ENCODE measurements around the gene ULK1.
A peak's percentile ranks its signal among the peaks of the same experiment; 100 is the strongest.
"Not testable (repeated sequence)": the region's sequence is repeated elsewhere in the genome, so short reads cannot be mapped to it uniquely, and the experiment has no call there.

ULK1 gene

DNA sequence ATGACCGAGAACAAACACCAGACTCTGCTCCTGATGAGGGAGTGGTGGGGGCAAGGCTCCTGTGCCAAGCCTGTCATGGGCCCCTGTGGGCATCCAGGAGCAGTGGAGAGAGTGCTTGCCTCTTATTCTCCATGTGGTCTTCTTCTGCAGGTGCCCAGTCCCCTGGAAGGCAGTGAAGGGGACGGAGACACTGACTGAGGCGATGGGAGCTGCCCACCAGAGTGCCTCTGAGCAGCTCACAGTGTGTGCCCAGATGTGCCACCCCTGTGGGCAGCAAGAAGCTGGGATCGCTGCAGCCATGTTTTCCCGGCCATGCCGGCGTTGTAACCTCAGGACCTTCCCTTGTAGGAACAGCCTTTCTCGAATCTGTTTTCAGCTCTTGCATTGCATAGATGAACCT is 49.0 kb downstream of the ULK1 start:
- H3K9me3 Mint-ChIP-seq, result no peaks in the 10 kb centered on the region
- H3K4me3 Mint-ChIP-seq, result no peak overlapping the region
- no peak overlapping the region for H3K27ac Mint-ChIP-seq
- H3K4me1 Mint-ChIP-seq, result peaks cover 12% of the 10 kb centered on the region
- DNase-seq (no peak), ATAC-seq (no peak)
- peaks cover 44% of the 10 kb centered on the region for H3K36me3 Mint-ChIP-seq (ENCODE audit: low read depth)
- H3K27me3 Mint-ChIP-seq, result no peaks in the 10 kb centered on the region

- H3K27ac Mint-ChIP-seq, result no peak overlapping the region
- ATAC-seq, result no peak
These were observed 49.5 kb downstream of the ULK1 start for GRCh38 chr12:131943876-131944275.

GRCh38 chr12:131944601-131945251 is 50.3 kb downstream of the ULK1 start:
- Mint-ChIP-seq H3K9me3 (no peaks in the 10 kb centered on the region), H3K27ac (no peak overlapping the region), H3K27me3 (no peaks in the 10 kb centered on the region), H3K4me1 (peaks cover 21% of the 10 kb centered on the region), H3K36me3 (ENCODE audit: low read depth) (peaks cover 35% of the 10 kb centered on the region), H3K4me3 (no peak overlapping the region)
- no peak for DNase-seq
- no peak for ATAC-seq

More at GRCh38 chr12:131943876-131944275, 49.5 kb downstream of the ULK1 start:
- Mint-ChIP-seq H3K4me1 (peaks cover 16% of the 10 kb centered on the region), H3K4me3 (no peak overlapping the region), H3K36me3 (ENCODE audit: low read depth) (peaks cover 42% of the 10 kb centered on the region), H3K9me3 (no peaks in the 10 kb centered on the region), H3K27me3 (no peaks in the 10 kb centered on the region)
- no peak for DNase-seq

GRCh38 chr12:131946757-131947156 is 52.3 kb downstream of the ULK1 start:
- H3K4me1 Mint-ChIP-seq, result peaks cover 29% of the 10 kb centered on the region
- H3K36me3 Mint-ChIP-seq (ENCODE audit: low read depth), result peaks cover 24% of the 10 kb centered on the region
- H3K27ac Mint-ChIP-seq, result no peak overlapping the region
- H3K27me3 Mint-ChIP-seq, result no peaks in the 10 kb centered on the region
- H3K4me3 Mint-ChIP-seq, result no peak overlapping the region
- H3K9me3 Mint-ChIP-seq, result no peaks in the 10 kb centered on the region
- DNase-seq, result no peak
- ATAC-seq, result no peak

DNA sequence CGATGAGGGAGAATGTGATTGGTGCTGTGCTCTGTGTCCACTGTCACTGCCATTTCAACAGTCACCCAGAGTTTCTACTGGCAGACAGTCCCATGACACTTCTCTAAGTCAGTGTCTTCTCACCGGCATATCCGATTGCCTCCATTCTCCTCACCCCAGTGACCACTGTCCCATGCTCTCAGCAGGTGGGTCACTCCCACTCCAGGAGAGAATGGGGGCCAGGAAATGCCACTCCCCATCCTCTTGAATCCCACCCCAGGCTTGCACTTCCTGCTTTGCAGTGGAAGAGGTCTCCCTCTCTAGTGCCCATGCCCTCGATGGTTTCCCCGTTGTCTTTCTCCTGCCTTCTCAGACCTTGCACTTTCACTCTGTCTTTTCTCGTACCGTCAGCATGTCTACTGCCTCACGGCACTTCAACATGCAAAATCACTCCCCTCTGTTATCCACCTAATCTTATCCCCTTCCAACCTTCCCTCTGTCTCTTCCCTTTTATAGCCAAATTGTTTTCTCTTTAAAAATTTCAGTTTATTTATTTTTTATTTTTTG is 53.1 kb downstream of the ULK1 start:
- Mint-ChIP-seq H3K4me1 (peaks cover 32% of the 10 kb centered on the region), H3K27ac (peak overlapping the region; percentile 77), H3K9me3 (no peaks in the 10 kb centered on the region), H3K36me3 (ENCODE audit: low read depth) (peaks cover 21% of the 10 kb centered on the region), H3K4me3 (no peak overlapping the region), H3K27me3 (no peaks in the 10 kb centered on the region)
- ATAC-seq (no peak), DNase-seq (no peak)

GRCh38 chr12:131948166-131948712 is 53.8 kb downstream of the ULK1 start:
- no peak for DNase-seq
- no peak overlapping the region for H3K4me3 Mint-ChIP-seq

DNA sequence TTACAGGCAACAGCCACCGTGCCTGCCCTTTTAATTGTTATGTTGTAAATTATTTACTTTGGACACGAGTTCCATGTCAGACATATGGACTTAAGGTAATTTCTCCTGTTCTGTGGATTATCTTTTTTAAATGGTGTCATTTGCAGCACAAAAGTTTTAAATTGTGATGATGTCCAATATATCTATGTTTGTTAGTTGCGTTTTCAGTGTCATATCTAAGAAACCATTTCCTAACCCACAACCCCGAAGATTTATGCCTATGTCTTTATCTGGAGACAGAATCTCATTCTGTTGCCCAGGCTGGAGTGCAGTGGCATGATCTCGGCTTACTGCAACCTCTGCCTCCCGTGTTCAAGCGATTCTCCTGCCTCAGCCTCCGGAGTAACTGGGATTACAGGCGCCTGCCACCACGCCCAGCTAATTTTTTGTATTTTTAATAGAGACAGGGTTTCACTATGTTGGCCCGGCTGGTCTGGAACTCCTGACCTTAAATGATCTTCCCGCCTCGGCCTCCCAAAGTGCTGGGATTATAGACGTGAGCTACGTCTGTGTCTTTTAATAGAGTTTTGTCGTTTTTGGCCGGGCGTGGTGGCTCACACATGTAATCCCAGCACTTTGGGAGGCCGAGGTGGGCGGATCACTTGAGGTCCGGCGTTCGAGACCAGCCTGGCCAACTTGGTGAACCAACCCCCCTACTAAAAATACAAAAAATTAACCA is 54.5 kb downstream of the ULK1 start:
- Mint-ChIP-seq H3K4me3 (peak overlapping the region; percentile 74), H3K27ac (peak overlapping the region; percentile 82), H3K4me1 (peaks cover 43% of the 10 kb centered on the region), H3K36me3 (ENCODE audit: low read depth) (peaks cover 17% of the 10 kb centered on the region)
- not testable (repeated sequence) for H3K9me3 Mint-ChIP-seq, DNase-seq, H3K27me3 Mint-ChIP-seq, ATAC-seq

More at GRCh38 chr12:131948166-131948712, 53.8 kb downstream of the ULK1 start:
- peaks cover 39% of the 10 kb centered on the region for H3K4me1 Mint-ChIP-seq
- peaks cover 20% of the 10 kb centered on the region for H3K36me3 Mint-ChIP-seq (ENCODE audit: low read depth)
- H3K27ac Mint-ChIP-seq, result peak overlapping the region; percentile 71
- no peaks in the 10 kb centered on the region for H3K27me3 Mint-ChIP-seq
- H3K9me3 Mint-ChIP-seq, result no peaks in the 10 kb centered on the region
- ATAC-seq, result no peak

- Mint-ChIP-seq H3K36me3 (ENCODE audit: low read depth) (peaks cover 15% of the 10 kb centered on the region), H3K9me3 (no peaks in the 10 kb centered on the region), H3K4me3 (peak within 1 kb of the TSS; percentile 85), H3K27ac (peak within 1 kb of the TSS; percentile 82), H3K4me1 (peaks cover 46% of the 10 kb centered on the region), H3K27me3 (no peaks in the 10 kb centered on the region)
- DNase-seq (peak; percentile 96), ATAC-seq (peak; percentile 95)
These were observed 55.2 kb downstream of the ULK1 start, which contains the start of gene EP400 for GRCh38 chr12:131949431-131950181. EP400 (plus strand) TSS chr12:131949942; CDS start chr12:131960620, 10,678 bp downstream.

DNA sequence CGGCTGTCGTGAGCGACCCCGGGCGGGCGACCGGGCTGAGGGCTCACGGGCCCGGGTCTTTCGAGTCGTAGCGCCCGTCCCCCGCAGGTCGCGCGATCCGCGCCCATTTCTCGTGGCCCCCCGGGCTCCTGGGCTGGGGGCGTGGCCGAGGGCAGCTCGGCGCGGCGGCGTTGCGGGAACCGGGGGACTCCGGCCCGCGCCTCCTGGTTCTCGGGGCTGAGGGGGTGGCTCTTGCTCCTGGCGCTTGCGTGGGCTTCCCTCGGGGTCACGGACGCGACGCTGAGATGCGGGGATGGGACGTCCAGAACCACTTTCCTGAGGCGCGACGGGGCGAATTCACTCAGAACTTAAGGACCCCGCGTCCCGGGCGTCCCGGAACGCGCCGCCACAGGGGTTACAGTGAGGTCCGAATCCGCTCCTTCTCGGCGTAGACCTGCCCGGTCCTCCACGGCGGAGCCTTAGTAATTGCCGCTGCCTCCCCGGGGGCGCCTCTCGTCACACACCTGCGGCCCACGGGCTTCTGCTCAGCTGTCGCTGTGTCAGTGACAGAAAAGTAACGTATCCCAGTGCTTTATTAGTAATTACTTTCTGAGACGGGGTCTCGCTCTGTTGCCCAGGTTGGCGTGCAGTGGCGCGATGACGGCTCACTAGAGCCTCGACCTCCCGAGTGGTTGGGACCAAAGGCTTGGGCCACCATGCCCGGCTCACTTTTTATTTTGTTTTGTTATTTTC is 55.9 kb downstream of the ULK1 start:
- peak; percentile 47 for DNase-seq
- ATAC-seq, result peak; percentile 6
- peaks cover 11% of the 10 kb centered on the region for H3K36me3 Mint-ChIP-seq (ENCODE audit: low read depth)
- peak overlapping the region; percentile 78 for H3K27ac Mint-ChIP-seq
- H3K9me3 Mint-ChIP-seq, result no peaks in the 10 kb centered on the region
- no peaks in the 10 kb centered on the region for H3K27me3 Mint-ChIP-seq
- peak overlapping the region; percentile 85 for H3K4me3 Mint-ChIP-seq
- H3K4me1 Mint-ChIP-seq, result peaks cover 48% of the 10 kb centered on the region

- H3K27ac Mint-ChIP-seq, H3K27me3 Mint-ChIP-seq, ATAC-seq, H3K4me3 Mint-ChIP-seq, DNase-seq, H3K9me3 Mint-ChIP-seq: not testable (repeated sequence)
- Mint-ChIP-seq H3K4me1 (peaks cover 57% of the 10 kb centered on the region), H3K36me3 (ENCODE audit: low read depth) (peaks cover 11% of the 10 kb centered on the region)
These were observed 59.4 kb downstream of the ULK1 start for GRCh38 chr12:131953810-131954209.

GRCh38 chr12:131954460-131954859 is 60.0 kb downstream of the ULK1 start:
- H3K27ac Mint-ChIP-seq, DNase-seq, ATAC-seq, H3K4me3 Mint-ChIP-seq, H3K9me3 Mint-ChIP-seq, H3K27me3 Mint-ChIP-seq: not testable (repeated sequence)
- peaks cover 59% of the 10 kb centered on the region for H3K4me1 Mint-ChIP-seq
- H3K36me3 Mint-ChIP-seq (ENCODE audit: low read depth), result peaks cover 11% of the 10 kb centered on the region

DNA sequence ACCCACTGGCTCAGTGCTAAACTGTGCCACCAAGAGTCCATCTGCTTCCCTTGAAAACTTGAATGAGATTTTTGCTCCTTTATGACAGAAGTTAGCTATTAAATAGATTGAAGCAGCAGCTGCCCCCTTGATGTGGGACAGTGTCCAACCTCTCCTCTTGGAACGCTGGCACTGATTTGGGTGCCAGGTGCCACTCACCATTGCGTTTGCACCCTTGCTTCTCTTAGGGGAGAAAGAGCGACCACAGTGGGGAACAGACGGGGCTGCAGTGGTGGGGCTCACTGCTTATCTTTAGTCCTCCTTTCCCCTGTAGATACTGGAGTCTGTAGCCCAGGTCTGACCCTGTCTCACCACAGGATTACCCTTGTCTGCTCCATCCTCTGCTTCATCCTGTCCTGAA is 64.7 kb downstream of the ULK1 start:
- ATAC-seq (no peak), DNase-seq (no peak)
- H3K36me3 Mint-ChIP-seq (ENCODE audit: low read depth), result peaks cover 18% of the 10 kb centered on the region
- H3K27me3 Mint-ChIP-seq, result no peaks in the 10 kb centered on the region
- H3K4me3 Mint-ChIP-seq, result no peak overlapping the region
- H3K4me1 Mint-ChIP-seq, result peaks cover 68% of the 10 kb centered on the region
- peak overlapping the region; percentile 10 for H3K27ac Mint-ChIP-seq
- no peaks in the 10 kb centered on the region for H3K9me3 Mint-ChIP-seq

- ATAC-seq (peak; percentile 63), DNase-seq (no peak)
- H3K4me1 Mint-ChIP-seq, result peaks cover 69% of the 10 kb centered on the region
- H3K27me3 Mint-ChIP-seq, result no peaks in the 10 kb centered on the region
- H3K4me3 Mint-ChIP-seq, result no peak overlapping the region
- peaks cover 22% of the 10 kb centered on the region for H3K36me3 Mint-ChIP-seq (ENCODE audit: low read depth)
- peak overlapping the region; percentile 59 for H3K27ac Mint-ChIP-seq
- no peaks in the 10 kb centered on the region for H3K9me3 Mint-ChIP-seq
These were observed 65.5 kb downstream of the ULK1 start for GRCh38 chr12:131959641-131960589.

Data from activated naive CD8-positive, alpha-beta T cell treated with anti-CD3 and anti-CD28 coated beads, Interleukin-2, amount 50 U/mL, for 24 hours (primary cell).